NCI-H2171 (cell line): ENCODE results near the gene RGS6.

Source experiments
- DNase-seq: peaks from one replicate; lab custom pipeline; 2025; lab: John Stamatoyannopoulos, UW

Gene RGS6

DNA sequence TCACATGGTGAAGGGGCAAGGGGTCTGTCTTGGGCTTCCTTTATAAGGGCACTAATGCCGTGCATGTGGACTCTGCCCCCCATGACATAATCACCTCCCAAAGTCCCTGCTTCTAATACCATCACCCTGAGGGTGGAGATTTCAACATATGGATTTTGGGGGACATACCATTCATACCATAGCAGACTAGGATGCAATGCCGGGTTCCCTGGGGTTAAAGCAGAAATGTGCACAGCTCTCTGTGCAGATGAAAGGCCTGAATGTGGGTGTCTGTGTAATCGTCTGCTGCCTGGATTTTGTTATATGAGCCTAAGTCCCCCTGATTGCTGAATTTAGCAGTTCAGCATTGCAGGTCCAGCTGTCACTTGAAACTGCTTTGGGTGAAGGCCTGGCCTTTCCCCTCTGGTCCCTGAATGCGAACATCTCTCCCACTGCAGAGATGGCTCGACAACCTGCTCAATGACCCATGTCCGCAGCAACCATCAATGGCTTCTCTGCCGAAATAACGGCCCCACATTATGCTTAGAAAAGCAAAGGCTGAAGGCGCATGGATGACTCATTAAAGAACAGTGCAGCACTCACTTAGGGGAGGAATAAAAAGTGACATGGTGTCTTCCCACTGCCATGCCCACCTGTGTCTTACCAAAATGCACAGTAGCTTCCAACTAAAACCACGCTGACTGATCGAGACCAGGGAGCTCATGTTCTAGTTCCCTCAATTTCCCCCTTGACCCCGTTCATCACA lies 675.3 kb downstream of the RGS6 start:
- DNase-seq, result no peak

DNA sequence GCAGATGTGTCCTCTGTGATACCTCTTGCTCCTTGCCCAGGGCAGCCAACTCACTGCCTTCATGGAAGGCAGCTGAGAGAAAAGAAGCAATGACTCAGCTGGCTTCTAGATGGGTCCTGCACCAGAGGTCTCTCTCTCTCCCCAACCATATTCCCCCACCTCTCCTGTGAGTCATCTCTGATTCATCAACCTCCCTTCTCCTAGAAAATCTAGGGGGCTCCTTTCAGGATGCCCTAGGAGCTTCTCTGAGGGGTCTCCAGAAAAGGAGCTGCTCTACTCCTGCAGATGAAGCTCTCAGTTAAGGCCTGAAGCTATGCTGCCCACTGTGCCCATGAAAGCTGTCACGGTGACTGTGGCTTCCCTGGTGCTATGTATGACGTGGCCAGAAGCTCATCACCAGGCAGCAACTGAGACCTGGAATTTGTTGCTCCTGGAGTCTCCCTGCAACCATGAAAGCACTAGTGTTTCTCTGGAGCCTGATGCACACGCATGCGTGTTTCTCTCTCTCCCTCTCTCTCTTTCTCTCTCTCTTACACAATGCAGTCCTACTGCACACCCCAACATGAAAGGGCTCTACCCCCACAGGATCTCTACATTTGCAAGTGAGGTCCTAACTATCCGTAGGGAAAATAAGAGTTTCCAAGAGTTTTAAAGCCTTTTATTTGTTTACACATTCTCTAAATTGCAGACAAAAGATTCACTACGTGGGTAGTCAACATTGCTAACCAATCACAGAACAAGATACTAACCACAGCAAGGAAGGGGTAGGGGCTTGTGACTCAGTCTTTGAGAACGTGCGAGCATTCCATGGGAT lies 676.4 kb downstream of the RGS6 start:
- DNase-seq, result no peak

DNA sequence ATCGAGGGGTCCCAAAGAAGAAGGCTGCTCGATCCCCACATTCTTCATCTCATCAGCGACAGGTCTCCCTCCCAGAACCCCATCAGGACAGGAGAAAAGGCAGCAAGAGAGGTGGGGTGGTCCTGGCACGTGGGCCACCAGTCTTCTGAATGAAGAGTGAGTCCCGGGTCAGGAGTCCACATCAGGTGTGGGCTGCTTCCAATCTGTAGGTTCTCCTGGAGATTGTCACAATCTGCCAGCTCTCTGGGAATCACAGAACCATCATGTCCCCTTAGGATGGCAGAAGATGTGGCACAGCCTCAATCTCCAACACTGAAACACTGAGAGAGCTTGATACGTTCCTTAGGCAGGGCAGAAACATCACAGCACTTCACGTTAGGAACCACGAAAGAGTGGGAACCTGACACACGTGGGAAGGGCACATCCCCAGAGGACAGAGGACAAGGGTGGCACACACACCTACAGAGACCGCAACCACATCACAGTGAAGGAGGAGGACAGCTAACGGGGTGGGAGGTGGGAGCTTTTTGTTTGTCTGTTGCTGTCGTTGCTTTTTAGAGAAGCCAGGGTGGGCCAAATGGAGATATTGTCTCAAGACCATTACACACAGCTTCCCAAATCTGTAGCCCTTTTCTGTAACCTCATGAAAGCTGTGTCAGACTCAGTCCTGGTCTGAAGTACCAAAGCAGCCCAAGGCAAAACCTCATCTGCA lies 677.1 kb downstream of the RGS6 start:
- DNase-seq, result no peak

DNA sequence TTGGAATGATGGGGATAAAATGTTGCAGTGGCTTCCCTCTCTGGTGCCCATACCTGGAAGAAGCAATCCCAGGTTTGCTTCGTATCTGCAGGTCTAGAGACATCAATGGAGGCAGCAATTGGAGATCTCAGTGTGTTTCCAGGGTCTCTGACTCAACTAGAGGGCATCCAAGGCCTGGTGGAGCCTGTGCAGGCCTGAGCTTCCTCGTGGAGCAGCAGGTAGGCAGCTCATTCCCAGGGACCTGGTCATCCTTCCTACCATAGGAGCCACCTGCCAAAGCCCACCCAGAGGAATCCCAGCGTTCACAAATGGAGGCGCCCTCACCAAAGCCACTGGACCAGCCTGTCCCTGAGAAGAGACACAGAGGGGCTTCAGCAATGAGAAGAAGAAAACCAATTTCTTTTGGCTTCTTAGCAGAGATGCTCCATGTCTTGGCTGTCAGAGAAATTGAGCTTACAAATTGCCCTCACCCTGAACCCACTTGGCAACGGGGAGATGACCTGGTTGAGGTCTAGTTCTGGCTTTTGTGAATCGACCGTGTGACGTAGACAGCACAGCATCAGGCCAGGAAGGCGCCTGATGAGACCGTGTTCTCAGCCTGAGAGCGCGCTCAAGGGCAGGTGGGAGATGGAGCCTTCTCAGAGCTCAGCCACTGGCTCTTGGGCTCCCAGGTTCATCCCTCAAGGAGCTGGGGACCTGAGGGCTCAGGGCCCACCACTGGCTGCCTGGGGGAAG lies 678.0 kb downstream of the RGS6 start:
- no peak for DNase-seq

DNA sequence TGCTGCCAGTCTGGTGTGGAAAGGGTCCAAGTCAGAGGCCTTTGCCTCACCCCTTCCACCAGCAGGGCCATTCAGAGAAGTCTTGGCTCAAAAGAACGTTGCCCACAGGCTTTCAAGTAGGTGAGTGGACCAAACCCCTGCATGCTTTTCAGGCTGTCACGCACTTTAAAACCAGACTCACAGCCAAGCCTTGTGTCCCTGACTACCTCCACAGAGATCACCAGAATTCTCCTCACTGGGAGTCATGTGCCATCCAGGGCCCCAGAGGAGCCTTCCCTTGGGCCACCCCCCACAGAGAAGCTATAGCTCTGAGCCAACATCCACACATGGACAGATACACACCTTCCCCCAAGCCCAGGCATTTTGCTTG lies 678.6 kb downstream of the RGS6 start:
- no peak for DNase-seq

DNA sequence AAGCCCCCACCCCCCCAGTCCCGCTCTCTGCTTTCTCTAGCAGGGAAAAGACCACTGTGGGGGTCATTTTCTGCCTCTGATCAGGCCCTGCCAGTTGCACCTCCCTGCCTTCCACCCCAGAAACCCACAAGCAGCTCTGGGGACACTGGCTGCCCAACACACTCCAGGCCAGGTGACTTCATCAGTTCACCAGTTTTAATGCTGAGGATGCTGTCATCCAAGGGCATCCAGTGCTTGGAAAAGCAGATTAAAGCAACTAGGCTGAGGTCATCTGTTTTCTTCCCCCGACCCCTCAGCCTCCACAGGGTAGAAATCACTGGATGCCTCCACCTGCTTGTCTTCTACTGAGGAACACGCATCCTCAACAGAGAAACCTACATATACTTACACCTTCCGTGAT lies 679.3 kb downstream of the RGS6 start:
- DNase-seq, result no peak

DNA sequence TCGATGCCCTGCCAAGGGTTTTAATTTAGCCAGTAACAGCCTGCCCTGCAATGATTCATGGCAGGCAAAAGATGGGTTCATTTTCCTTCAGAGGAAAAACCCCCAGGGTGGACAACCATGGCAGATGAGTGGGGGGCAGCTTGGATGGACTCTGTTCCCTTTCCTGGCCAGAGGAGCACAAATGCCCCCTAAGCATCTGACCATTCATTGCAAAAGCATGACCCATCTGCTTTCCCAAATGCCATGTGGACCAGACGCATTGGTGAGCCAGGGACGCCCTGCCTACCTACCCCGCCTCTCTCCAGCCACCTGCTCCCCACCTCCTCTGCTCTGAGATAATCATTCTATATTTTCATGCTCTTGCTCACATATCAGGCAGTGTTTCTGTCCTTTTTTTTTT lies 679.8 kb downstream of the RGS6 start:
- DNase-seq, result no peak

DNA sequence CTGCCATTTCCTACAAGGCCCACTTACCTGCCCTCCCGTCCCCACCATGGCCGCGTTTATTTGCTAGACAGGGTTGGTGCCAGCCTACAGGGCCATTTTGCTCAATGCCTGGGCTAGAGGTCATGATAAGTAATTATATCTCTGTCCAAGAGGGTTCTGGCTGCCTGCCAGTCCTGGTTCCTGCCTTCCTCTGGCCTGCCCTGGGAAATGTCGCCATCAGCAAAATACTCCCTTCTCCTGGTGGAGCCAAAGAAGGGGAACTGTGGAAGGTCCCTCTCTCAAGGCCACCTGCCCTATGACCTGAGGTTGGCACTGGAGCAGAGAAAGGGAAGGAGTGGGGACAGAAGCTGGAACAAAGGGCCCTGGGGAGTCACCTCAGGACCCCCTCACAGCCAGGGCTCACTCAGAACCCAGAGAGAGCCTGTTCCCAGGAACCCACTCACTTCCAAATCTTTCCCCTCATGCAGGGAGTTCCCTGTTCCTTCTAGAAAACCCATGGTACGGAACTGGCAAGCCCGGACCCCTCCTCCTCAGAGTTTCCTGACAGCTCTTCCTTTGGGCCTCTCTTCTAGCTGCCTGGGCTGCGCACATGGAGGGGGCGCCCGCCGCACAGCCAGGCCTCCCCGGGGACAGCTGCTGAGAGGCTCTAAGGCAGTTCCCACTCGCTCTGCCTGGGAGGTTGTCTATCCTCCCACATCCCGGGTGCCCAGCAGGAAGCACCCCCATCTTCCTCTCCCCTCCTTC lies 681.2 kb downstream of the RGS6 start:
- DNase-seq, result no peak

DNA sequence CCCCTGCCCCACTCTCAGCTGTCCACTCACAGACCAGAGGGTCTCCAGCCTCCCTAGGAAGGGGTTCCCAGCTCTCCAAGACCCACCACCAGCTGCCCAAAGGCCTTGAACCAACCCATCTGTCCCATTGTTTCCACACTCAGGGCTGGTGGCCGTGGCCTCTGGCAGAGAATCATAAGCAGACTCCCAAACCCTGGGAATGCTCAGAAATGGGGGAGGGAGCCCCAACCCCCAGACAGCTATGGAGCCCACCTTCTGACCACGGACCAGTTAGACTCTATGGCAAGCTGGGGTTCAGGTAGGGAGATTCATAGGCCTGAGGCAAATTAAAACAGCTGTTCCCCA lies 681.7 kb downstream of the RGS6 start:
- DNase-seq, result no peak

DNA sequence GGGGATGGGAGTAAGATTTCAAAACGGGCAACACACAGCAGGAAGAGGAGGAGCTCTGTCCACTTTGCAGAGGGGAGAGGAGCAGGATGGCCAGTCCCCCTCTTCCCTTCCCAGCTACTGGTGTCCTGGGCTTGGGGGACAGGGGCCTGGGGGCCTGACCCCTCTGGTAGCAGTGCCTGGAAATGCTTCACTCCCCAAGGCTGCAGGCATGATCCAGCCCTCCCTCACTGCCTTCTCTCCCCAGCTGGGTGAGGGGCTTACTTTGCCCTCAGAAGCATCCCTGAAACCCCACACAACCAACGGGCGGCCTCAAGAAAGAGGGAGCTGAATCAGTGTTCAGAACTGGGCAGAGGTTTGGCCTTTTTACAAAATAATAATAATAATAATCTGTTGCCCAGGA lies 682.1 kb downstream of the RGS6 start:
- DNase-seq, result no peak

DNA sequence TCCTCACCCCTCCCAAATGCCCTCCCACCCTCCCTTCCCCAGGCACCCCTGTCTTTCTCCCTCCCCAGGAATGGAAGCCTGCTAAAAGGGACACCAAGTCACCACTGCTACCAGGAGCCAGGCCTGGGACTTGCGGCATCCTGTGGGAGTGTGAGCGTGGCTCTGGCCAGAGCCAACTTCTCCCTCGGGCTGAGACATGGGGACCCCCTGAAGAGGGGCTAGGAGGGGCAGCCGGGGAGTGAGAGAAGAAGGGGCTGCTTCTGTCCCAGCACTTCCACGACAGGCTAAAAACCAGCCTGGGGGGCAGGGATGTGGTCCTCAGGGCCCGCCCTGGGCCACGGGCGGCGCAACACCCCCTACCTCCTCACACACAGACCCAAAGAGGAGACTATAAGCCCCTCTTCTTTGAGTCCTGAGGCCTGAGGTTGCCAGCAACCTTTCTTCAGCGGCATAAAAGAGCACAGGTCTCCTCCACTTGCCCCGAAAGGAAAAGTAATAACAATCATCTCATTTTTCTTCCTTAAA lies 682.7 kb downstream of the RGS6 start:
- DNase-seq, result no peak

DNA sequence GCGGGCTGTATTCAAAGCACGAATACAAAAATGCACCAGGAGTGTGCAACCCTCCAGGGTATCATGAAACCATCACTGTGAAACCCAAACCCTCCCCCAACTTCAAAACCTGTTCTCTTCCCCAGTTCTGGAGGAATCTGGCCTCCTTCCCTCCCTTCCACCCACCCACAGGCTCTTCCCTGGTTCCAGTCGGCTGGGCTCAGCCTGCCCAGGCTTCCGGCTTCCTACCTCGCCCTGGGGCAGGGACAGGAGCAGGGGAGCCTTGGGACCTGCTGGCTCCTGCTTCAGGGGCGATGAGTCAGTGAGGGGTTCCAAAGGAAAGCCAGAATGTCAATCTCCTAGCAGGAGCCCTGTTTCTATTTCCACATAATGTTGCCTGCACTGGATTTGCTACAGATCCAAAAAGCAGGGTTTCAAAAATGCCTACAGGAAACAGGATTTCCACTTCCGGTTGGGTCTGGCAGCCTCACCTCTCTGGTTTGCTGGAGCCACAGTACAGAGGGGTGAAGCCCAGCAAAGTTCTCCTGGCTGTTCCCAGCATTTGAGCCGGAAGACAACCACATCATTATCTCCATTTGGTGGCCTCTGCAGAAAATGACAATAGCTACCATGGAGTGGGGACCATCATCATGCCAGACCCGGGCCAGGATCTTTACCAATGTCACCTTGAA lies 683.4 kb downstream of the RGS6 start:
- DNase-seq, result no peak
